T-helper 1 cell treated with Interleukin-12 subunit alpha and Interleukin-12 subunit beta and Interleukin-4 antibody, amounts not matched to agents 30 μg/mL and 1 μg/mL, for 36 hours (primary cell): ENCODE data around the gene SAT2.
"Not testable (repeated sequence)": the region's sequence is repeated elsewhere in the genome, so short reads cannot be mapped to it uniquely, and the experiment has no call there.

Source experiments
- H3K27ac Mint-ChIP-seq: one replicate; pipeline ENCODE4 v1.8.0; 2021; ENCODE audit warnings: mild to moderate bottlenecking, mixed read lengths
- H3K27me3 Mint-ChIP-seq: one replicate; pipeline ENCODE4 v1.8.0; 2021; ENCODE audit warnings: low read depth, mixed read lengths
- H3K36me3 Mint-ChIP-seq: one replicate; pipeline ENCODE4 v1.8.0; 2021; ENCODE audit warnings: low read depth, mixed read lengths
- H3K4me1 Mint-ChIP-seq: one replicate; pipeline ENCODE4 v1.8.0; 2021; ENCODE audit warnings: low read depth, mixed read lengths
- H3K4me3 Mint-ChIP-seq: one replicate; pipeline ENCODE4 v1.8.0; 2021; ENCODE audit warnings: mild to moderate bottlenecking, moderate library complexity, mixed read lengths
- H3K9me3 Mint-ChIP-seq: one replicate; pipeline ENCODE4 v1.8.0; 2021; ENCODE audit warnings: mixed read lengths

Gene SAT2

DNA sequence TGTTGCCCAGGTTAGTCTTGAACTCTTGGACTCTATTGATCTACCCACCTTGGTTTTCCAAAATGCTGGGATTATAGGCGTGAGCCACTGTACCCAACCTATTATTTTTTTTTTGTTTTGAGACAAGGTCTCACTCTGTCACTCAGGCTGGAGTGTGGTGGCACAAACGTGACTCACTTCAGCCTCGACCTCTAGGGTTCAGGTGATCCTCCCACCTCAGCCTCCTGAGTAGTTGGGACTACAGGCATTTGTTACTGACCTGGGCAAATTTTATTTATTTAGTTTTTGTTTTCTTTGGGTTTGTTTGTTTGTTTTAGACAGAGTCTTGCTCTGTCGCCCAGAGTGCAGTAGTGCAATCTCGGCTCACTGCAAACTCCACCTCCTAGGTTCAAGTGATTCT, 4.0 kb downstream of the SAT2 start:
- no peaks in the 10 kb centered on the region for H3K27me3 Mint-ChIP-seq
- H3K9me3 Mint-ChIP-seq, result no peaks in the 10 kb centered on the region
- H3K4me3 Mint-ChIP-seq, result no peak overlapping the region
- peaks cover 7% of the 10 kb centered on the region for H3K4me1 Mint-ChIP-seq
- H3K36me3 Mint-ChIP-seq, result peaks cover 2% of the 10 kb centered on the region
- H3K27ac Mint-ChIP-seq, result no peak overlapping the region

DNA sequence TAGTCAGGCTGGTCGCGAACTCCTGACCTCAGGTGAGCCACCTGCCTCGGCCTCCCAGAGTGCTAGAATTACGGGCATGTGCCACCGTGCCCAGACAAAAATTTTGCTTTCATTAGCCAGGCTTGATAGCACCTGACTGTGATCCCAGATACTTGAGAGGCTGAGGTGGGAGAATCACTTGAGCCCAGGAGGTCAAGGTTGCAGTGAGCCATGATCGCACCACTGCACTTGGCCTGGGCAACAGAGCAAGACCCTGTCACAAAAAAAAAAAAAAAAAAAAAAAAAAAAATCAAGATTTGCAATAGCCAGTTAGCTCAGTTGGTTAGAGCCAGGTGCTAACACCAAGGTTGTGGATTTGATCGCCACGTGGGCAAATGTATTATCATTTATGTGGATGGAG, 6.8 kb downstream of the SAT2 start:
- H3K9me3 Mint-ChIP-seq, result no peaks in the 10 kb centered on the region
- H3K36me3 Mint-ChIP-seq, result no peaks in the 10 kb centered on the region
- no peak overlapping the region for H3K27ac Mint-ChIP-seq
- H3K4me3 Mint-ChIP-seq, result no peak overlapping the region
- peaks cover 3% of the 10 kb centered on the region for H3K4me1 Mint-ChIP-seq
- no peaks in the 10 kb centered on the region for H3K27me3 Mint-ChIP-seq

DNA sequence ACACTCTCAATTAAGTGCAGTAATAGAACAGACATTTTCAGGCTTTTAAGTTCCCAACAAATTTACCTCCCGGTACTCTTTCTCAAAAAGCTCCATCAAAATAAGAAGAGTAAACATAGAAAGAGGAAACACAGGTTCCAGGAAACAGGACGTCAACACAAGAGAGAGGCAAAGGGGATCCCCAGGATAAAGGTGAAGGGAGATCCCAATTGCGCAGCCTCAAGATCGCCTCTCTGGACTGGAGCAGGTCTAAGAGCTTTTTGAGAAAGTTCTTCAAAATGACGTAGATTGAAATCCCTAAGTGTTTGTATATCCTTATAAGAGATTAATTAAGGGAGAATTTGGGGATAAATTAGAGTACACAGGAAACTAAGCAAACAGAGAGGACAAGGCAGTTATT, 9.0 kb downstream of the SAT2 start:
- H3K4me3 Mint-ChIP-seq, result no peak overlapping the region
- H3K27me3 Mint-ChIP-seq, result no peaks in the 10 kb centered on the region
- H3K36me3 Mint-ChIP-seq, result no peaks in the 10 kb centered on the region
- H3K4me1 Mint-ChIP-seq, result peaks cover 10% of the 10 kb centered on the region
- no peaks in the 10 kb centered on the region for H3K9me3 Mint-ChIP-seq
- H3K27ac Mint-ChIP-seq, result no peak overlapping the region

DNA sequence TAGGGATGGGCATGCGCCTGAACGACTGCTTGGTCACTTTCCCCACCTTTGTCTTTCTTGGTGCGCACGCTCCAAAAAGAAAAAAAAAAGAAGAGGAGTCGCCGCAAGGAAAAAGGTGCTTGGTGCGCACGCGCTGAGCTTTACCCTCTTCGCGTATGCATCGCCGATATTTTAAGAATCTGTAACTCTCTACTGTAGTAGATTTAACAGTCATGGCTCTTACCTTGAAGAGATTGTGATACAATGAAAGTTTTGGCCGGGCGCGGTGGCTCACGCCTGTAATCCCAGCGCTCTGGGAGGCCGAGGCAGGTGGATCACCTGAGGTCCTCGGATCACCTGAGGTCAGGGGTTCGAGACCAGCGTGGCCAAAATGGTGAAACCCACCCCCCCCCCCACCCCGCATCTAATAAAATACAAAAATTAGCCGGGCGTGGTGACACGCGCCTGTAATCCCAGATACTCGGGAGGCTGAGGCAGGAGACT, 12.3 kb downstream of the SAT2 start:
- Mint-ChIP-seq H3K27me3 (no peaks in the 10 kb centered on the region), H3K9me3 (no peaks in the 10 kb centered on the region), H3K4me1 (peaks cover 30% of the 10 kb centered on the region), H3K36me3 (peaks cover 6% of the 10 kb centered on the region), H3K27ac (peak overlapping the region; percentile 88), H3K4me3 (peak overlapping the region; percentile 81)

DNA sequence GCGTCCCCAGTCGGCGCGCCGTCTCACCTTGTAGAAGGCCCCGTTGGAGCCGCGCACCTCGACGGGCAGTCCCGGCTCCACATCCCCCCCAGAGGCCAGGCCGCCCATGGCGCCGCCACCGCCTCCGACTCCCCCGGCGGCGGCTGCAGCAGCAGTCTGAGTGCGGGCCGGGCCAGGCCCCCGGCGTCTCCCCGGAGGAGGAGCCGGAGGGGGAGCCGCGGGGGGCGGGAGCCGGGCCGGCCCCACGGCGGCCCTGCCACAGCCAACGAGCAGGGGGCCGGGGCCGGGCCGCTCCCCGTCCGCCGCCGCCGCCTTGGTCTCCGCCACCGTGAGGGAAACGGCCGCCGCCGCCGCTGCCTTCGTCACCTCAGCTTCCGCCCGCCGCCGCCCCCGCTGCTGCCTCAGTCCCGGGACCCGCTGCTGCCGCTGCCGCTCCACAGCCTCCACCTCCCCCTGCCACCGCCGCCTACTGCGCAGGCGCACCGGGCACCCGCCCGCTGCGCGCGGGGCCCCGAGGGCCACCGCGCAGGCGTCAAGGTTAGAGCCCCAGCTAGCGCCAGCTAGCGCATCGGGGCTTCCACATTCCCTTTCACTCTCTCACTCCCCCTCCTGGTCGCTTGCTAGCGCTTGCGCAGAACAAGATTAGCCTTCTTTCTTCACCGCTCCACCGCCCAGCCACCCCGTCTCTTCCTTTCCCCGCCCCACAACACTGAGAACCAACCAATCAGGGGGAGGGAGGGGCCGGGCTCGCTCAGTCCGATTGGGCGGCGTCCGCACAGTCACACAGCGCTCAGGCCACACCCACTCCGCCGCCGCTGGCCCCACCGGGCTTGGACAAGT, 13.0 kb downstream of the SAT2 start, which contains the start of gene FXR2:
FXR2 (minus strand) TSS at position 473 of the 840 bp plus-strand sequence; CDS start at position 108, 365 bp downstream.
- Mint-ChIP-seq H3K36me3 (peaks cover 6% of the 10 kb centered on the region), H3K4me1 (peaks cover 30% of the 10 kb centered on the region), H3K4me3 (peak within 1 kb of the TSS; percentile 93), H3K27me3 (no peaks in the 10 kb centered on the region), H3K27ac (peak within 1 kb of the TSS; percentile 89), H3K9me3 (no peaks in the 10 kb centered on the region)

DNA sequence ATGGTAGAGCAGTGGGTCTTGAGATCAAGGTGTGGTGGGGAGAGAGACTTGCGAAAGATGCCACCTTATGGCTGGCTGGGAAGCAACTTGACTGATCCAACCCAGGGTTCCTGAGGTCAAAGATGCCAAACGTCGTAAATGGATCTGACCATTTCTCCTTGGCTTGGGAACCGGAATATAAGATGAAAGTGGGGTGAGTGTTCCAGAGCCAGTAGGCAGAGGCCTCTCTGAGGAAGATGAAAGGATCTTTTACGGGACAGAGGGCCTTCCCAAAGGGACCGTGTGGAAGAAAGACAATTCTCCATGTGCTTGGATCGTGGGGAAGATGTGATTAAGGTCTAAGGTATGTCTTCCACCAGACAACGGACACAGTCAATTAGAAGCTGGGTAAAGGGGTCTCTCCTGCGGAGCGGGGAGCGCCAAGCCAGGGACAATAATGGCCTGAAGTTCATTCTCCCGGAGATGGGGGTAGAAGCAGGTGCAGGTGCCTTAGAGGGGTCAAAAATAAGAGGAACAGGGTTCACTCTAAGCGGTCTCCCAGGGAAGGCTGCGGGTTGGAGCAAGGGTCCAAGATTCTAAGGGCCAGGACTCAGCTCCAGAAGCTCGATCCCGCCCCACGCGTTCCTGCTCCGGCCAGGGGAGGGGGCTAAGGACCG, 13.7 kb downstream of the SAT2 start:
- H3K27me3 Mint-ChIP-seq, result no peaks in the 10 kb centered on the region

DNA sequence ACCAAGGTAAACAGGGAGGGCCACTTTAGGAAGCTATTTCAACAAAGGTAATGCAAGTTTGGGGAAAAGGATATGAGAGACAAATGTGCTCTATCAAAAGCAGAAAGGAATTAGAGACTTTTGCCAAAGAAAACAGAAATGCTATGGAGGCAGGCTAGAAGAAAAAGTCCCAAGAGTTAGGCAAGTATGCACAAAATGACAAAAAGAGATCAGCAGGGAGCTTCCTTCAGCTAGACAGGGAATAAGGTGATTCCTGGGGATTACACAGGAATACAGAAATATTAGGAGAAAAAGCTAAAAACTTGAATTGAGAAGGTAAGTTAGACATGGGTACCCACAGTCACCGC, 15.4 kb downstream of the SAT2 start:
- no peaks in the 10 kb centered on the region for H3K27me3 Mint-ChIP-seq
- H3K36me3 Mint-ChIP-seq, result peaks cover 6% of the 10 kb centered on the region
- peak overlapping the region; percentile 64 for H3K4me3 Mint-ChIP-seq
- H3K9me3 Mint-ChIP-seq, result no peaks in the 10 kb centered on the region
- no peak overlapping the region for H3K27ac Mint-ChIP-seq
- peaks cover 30% of the 10 kb centered on the region for H3K4me1 Mint-ChIP-seq

More for the DNA sequence above, 13.7 kb downstream of the SAT2 start:
- Mint-ChIP-seq H3K9me3 (no peaks in the 10 kb centered on the region), H3K4me1 (peaks cover 34% of the 10 kb centered on the region), H3K27ac (peak overlapping the region; percentile 89), H3K36me3 (peaks cover 6% of the 10 kb centered on the region), H3K4me3 (peak overlapping the region; percentile 93)

DNA sequence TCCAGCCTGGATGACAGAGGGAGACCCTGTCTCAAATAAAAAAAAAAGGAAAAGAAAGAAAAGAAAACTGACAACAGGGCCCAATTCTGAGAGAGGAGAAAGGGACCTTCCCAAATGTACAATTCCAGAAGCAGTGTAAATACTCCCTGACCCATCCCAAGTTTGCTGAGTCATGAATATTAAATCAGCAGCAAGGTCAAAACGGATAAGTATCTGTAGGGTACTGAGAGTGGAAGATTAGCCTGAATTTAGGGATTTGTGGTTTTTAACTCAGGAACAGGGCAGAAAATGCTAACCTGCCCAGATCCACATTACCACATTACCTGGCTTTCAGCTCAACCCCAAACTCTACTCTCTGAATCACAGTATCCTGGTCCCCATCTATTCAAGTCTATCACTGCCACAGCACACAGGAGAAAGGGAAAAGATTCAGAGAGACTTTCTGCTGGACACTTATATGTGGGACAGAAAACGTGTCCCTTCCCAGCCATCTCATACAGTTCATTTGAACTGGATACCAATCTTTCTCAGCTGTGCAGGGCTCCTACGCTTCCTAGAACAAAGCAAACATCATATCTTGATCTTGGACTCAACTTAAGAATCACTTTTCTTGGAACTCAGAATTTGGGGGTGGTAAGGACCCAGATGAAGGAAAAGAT, 15.9 kb downstream of the SAT2 start:
- no peaks in the 10 kb centered on the region for H3K27me3 Mint-ChIP-seq
- peaks cover 30% of the 10 kb centered on the region for H3K4me1 Mint-ChIP-seq
- no peaks in the 10 kb centered on the region for H3K9me3 Mint-ChIP-seq
- no peak overlapping the region for H3K27ac Mint-ChIP-seq
- H3K36me3 Mint-ChIP-seq, result peaks cover 6% of the 10 kb centered on the region
- H3K4me3 Mint-ChIP-seq, result peak overlapping the region; percentile 64

DNA sequence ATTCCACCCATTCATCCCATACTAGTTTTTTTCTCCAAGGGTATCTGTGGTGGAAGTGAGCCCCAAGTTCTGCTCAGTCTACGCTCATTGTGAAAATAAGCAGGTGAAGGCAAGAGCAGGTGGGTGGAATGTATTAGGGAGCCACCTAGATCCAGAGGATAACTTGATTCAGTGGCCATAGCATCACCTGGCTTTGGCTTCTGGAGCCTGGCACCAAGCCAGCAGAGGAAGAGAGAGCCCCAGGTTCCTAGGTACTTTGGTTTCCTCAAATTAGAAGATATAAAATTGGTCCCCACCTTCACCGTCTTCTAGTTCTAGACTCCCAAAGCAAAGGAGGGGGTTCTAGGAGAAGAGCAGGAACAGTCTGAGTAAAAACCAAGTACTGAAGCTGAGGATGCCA, 17.0 kb downstream of the SAT2 start:
- H3K9me3 Mint-ChIP-seq, result no peaks in the 10 kb centered on the region
- H3K27me3 Mint-ChIP-seq, result no peaks in the 10 kb centered on the region
- H3K36me3 Mint-ChIP-seq, result peaks cover 13% of the 10 kb centered on the region
- H3K4me3 Mint-ChIP-seq, result no peak overlapping the region
- H3K27ac Mint-ChIP-seq, result no peak overlapping the region
- H3K4me1 Mint-ChIP-seq, result peaks cover 32% of the 10 kb centered on the region

DNA sequence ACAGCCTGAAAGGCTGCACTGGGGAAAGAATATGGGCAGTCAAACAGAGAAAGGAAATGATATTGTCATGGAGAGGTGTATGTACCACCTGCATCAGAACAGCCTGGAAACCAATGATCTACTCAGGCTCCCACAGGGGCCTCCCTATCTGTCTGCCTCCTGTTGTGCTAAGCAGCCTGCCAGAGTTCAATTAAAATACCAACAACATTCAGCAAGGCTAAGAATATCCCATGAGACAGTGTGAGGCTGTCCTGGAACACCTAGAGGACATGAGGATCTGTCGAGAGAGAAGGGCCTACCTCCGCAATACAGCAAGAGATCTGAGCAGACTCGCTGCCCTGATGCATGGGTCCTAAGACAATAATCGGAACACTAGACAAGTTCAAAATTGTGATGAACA, 21.3 kb downstream of the SAT2 start:
- Mint-ChIP-seq H3K36me3 (peaks cover 26% of the 10 kb centered on the region), H3K27ac (no peak overlapping the region), H3K4me3 (no peak overlapping the region), H3K27me3 (no peaks in the 10 kb centered on the region), H3K9me3 (no peaks in the 10 kb centered on the region), H3K4me1 (peaks cover 8% of the 10 kb centered on the region)

DNA sequence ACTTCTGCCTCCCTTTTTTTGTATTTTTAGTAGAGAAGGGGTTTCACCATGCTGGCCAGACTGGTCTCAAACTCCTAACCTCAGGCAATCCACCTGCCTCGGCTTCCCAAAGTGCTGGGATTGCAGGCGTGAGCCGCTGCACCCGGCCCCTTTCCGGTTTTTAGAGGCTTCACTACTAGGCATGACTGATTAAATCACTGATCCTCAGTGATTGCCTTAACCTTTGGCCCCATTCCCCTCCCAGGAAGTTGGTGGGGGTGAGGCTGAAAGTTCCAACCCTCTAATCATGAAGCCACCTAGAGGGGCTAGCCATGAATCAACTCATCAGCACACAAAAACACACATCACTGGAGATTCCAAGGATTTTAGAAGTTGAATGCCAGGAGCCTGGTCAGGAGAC, 30.1 kb downstream of the SAT2 start:
- peaks cover 38% of the 10 kb centered on the region for H3K36me3 Mint-ChIP-seq
- not testable (repeated sequence) for H3K4me1 Mint-ChIP-seq, H3K9me3 Mint-ChIP-seq, H3K4me3 Mint-ChIP-seq, H3K27ac Mint-ChIP-seq, H3K27me3 Mint-ChIP-seq

DNA sequence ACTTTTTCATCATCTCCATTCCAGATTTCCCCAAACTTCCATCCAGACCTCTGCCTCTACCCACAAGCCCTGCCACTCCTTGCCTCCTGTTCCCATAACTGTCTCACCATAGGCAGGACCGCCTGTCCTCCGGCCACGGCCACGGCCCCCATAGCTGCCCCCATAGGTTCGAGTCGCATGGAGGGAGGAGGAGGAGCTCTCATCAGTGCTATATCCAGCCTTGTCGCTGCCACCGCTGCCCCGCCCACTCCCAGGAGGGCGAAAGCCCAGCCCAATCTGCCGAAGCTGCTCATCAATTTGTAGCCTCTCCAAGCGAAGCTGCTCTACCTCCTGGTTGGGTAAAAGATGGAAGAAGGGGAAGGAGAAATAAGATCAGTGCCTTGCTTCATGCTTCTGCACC, 34.3 kb downstream of the SAT2 start:
- H3K27ac Mint-ChIP-seq, result no peak overlapping the region
- H3K27me3 Mint-ChIP-seq, result no peaks in the 10 kb centered on the region
- no peak overlapping the region for H3K4me3 Mint-ChIP-seq
- H3K9me3 Mint-ChIP-seq, result no peaks in the 10 kb centered on the region
- peaks cover 39% of the 10 kb centered on the region for H3K36me3 Mint-ChIP-seq
- no peaks in the 10 kb centered on the region for H3K4me1 Mint-ChIP-seq

DNA sequence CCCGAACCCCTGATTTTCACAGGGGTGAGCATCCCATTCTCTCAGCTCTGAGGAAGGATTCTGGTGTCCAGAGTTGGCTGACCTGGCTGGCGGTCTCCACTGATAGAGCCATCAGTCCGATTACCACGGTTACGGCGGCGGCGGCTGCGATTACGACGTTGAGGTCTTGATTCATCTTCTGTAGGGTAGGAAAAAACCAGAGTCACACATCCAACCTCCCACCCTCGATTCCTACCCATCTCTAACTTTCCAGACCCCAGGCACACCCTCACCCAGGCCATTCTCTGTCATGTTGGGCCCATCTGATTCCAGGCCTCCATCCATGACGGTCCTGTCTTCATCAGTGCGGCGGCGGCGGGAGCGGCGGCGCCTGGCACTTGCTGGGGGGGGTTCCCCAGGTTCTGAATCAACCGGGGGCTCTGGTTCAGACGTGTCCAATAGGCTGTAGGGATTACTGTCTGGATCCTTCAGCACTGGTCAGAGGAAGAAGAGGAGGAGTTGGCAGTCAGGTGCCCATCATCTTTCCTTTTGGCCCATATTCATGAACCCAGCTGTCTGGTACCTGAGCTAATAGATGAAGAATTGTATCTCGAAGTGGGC, 35.1 kb downstream of the SAT2 start:
- H3K4me3 Mint-ChIP-seq, result no peak overlapping the region
- no peaks in the 10 kb centered on the region for H3K27me3 Mint-ChIP-seq
- H3K4me1 Mint-ChIP-seq, result peaks cover under 1% of the 10 kb centered on the region
- no peaks in the 10 kb centered on the region for H3K9me3 Mint-ChIP-seq
- no peak overlapping the region for H3K27ac Mint-ChIP-seq
- H3K36me3 Mint-ChIP-seq, result peaks cover 43% of the 10 kb centered on the region

DNA sequence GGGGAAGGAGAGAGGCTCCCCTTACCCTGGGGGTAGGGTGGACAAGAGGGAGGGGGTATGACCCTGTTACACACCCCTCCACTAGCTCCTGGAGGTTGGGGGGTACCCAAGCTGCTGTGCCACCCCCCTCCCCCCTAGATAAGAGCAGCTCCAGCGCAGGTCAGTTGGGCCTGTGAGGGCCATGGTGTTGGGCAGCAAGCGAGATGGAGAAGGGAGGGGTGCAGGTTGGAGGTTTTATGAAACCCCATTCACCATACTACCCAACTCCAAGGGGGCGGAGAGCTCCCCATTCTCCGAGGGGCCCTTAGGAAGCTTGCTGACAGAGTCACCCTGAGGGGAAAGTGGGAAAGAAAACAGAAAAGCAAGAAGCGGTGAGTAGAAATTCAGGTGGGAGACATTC, 36.0 kb downstream of the SAT2 start:
- Mint-ChIP-seq H3K27me3 (no peaks in the 10 kb centered on the region), H3K4me1 (peaks cover 6% of the 10 kb centered on the region), H3K9me3 (no peaks in the 10 kb centered on the region), H3K27ac (no peak overlapping the region), H3K36me3 (peaks cover 46% of the 10 kb centered on the region), H3K4me3 (no peak overlapping the region)
